HFF-Myc (cell line): ENCODE measurements around the gene NCKAP5.

Experiments used
- DNase-seq: peaks from one replicate; pipeline ENCODE4 v3.0.0-alpha.2; 2011; ENCODE audit warnings: low read depth; ENCODE audit errors: extremely low read depth
- H3K4me3 ChIP-seq: replicated peaks from 2 replicates; pipeline ENCODE4 v1.5.1; 2011; ENCODE audit warnings: low read depth, mild to moderate bottlenecking, control low read depth, low read length
- CTCF ChIP-seq: IDR thresholded peaks from 2 replicates; pipeline ENCODE4 v1.5.1; 2012; ENCODE audit warnings: mild to moderate bottlenecking, low read depth, low read length, control low read depth; ENCODE audit errors: missing control alignments

The NCKAP5 gene

GRCh38 chr2:132678483-132678882 is 889.8 kb downstream of the NCKAP5 start:
- H3K4me3 ChIP-seq, result no peak overlapping the region
- no peak for DNase-seq
- TF ChIP-seq CTCF, result no peak

- H3K4me3 ChIP-seq, result no peak overlapping the region
- no peak for TF ChIP-seq CTCF
- DNase-seq, result no peak
Measured at GRCh38 chr2:132677661-132678060, 890.6 kb downstream of the NCKAP5 start.

DNA sequence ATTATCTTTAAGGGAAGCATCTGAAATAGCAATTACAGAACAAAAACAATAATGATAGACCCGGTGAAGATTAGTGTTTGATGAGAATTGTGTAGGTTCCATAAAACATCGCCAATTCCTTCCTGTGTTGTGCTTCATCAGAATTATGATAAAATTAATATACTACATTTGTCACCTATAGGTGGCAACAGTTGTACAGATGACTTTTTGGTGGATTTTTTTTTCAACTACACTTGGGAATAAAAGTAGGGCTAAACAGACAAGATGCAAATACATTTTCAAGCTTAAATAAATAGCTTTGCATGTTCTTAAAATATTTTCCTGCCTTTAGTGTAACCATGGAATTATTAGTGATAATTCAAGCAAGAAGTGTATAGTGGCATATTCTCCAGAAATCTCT is 891.3 kb downstream of the NCKAP5 start:
- TF ChIP-seq CTCF, result no peak
- no peak for DNase-seq
- H3K4me3 ChIP-seq, result no peak overlapping the region

DNA sequence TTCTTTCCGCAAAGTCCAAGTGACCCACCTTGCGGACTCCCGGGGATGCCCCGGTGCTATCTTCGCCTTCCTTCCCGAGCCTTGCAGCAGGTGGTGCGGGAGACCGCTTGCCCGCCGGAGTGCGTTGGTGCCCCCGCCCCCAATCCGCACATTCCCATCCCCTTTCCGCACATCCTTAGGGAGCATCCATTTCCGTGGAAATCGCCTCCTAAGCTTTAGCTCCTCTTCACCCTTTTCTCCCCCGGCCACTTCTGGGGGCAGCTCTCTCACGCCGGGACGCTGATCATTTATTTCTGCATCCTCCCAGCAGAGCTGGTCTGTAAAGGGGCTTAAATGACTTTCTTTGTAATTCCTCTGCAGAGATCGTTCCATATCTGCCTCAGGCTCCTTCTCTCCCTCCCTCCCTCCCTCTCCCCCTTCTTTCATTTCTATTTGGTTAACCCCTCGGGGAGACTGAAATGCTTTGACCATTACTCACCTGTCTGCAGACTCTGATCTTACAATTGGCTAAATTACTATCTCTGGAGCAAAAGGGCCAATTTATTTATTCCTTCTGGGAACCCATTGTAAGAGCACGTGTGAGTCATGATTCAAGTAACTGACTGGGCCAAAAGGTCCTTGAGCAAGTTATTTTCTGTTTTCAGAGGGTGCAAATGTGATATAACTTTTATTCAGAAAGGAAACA is 897.0 kb downstream of the NCKAP5 start:
- no peak overlapping the region for H3K4me3 ChIP-seq
- DNase-seq, result no peak
- no peak for TF ChIP-seq CTCF

DNA sequence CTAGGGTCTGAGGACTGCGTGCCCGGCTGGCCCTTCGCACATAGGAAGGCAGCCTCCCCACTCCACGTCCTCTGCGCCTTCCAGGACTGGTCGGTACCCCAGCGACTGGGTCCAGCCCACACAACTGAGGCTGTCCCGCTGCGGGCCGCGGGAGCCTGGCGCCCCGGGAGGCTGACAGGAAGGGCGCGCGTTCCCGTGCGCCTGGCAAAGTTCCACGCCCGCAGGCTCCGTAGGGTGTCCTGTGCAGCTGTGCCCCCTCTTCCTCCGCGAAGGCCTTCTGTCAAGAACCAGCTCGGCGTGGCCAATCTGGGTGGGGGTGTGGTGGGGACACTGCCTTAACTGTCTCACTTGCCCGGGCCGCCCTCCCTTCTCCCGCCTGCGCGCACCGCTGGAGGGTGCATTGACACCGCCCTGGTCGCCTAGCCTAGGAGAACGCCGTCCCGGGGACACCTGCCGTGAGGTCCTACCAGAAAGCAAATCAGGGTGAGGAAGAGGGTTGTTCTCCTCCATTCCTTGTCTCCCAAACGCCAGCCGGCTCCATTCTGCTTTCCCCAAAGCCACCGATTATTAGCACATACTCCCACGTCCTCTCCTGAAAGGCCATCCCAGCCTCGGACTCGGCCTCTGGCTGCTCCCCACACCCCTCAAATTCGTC is 897.6 kb downstream of the NCKAP5 start:
- no peak for DNase-seq
- no peak for TF ChIP-seq CTCF
- H3K4me3 ChIP-seq, result peak overlapping the region; percentile 14; the same call in 1 of the 2 replicates

DNA sequence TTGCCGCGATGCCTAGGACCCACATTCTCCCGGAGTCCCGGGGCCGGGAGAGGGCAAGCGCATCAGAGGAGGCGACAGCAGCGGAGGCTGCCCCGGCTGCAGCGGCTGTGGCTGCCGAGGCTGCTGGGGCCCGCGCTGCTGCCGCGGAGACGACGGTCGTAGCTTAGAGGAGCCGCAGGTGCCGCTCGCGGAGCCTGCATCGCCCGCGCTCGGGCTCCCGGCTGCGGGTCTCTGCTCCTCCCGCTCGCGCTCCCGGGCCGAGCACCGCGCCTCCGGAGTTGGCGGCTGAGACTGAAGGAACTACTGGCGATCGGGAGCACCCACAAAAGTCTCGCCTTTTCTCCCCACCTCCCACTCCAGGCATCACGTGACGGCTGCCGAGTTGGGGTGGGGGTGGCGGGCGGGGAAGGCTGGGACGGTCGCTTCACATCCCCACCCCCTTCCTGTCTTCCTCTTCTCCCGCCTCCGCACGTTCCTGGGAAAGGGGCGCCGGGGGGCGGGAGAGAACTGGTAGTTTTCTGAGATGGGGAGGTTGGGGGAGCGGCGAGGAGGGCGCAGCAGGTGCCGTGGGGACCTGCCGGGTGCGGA is 898.3 kb downstream of the NCKAP5 start, which contains the start of gene LYPD1:
Gene LYPD1, minus strand, starts transcription at position 298 of the 588 bp plus-strand sequence. Its CDS starts 273 bp downstream, at position 25.
- peak within 1 kb of the TSS; percentile 14; the same call in 1 of the 2 replicates for H3K4me3 ChIP-seq
- DNase-seq, result no peak
- TF ChIP-seq CTCF, result no peak
